HEK293T (cell line): ENCODE results near the gene ATRIP.

ENCODE experiments used
- CTCF ChIA-PET: fragments of 350-600 bp; formaldehyde crosslinking; extraction: SDS; loops from one replicate; lab custom pipeline; 2021; ENCODE audit warnings: antibody characterized with exemption, inconsistent platforms; lab: Yijun Ruan, JAX
- POLR2A ChIA-PET: fragments of 350-600 bp; formaldehyde crosslinking; extraction: SDS; loops from one replicate; lab custom pipeline; 2020; ENCODE audit warnings: antibody characterized with exemption, inconsistent platforms; lab: Yijun Ruan, JAX
- DNase-seq: peaks from one replicate; pipeline ENCODE4 v3.0.0; 2012; ENCODE audit warnings: mixed read lengths; ENCODE audit errors: extremely low spot score
- ARNT ChIP-seq: fragments of 450-650 bp; IDR thresholded peaks from 2 replicates; pipeline ENCODE4 v1.6.1; 2017; ENCODE audit warnings: mild to moderate bottlenecking
- BHLHE40 ChIP-seq: fragments of 450-650 bp; IDR thresholded peaks from 2 replicates; pipeline ENCODE4 v1.6.1; 2016; ENCODE audit warnings: mild to moderate bottlenecking, moderate library complexity, borderline replicate concordance
- CTBP1 ChIP-seq: fragments of 450-650 bp; IDR thresholded peaks from 2 replicates; pipeline ENCODE4 v1.6.1; 2016; ENCODE audit warnings: borderline replicate concordance
- ELF4 ChIP-seq: fragments of 450-650 bp; IDR thresholded peaks from 2 replicates; pipeline ENCODE4 v1.6.1; 2017; ENCODE audit warnings: antibody characterized with exemption
- FOXA1 ChIP-seq: fragments of 450-650 bp; IDR thresholded peaks from 2 replicates; pipeline ENCODE4 v1.6.1; 2016; ENCODE audit warnings: mild to moderate bottlenecking
- FOXK2 ChIP-seq: fragments of 450-650 bp; IDR thresholded peaks from 2 replicates; pipeline ENCODE4 v1.6.1; 2016; ENCODE audit warnings: mild to moderate bottlenecking
- FOXM1 ChIP-seq: fragments of 450-650 bp; IDR thresholded peaks from 2 replicates; pipeline ENCODE4 v1.6.1; 2017; ENCODE audit warnings: mild to moderate bottlenecking, borderline replicate concordance
- HDGF ChIP-seq: fragments of 450-650 bp; IDR thresholded peaks from 2 replicates; pipeline ENCODE4 v1.6.1; 2017; ENCODE audit warnings: antibody characterized with exemption, borderline replicate concordance
- L3MBTL2 ChIP-seq: fragments of 450-650 bp; conservative IDR thresholded peaks from 2 replicates; pipeline ENCODE4 v1.6.1; 2016; ENCODE audit warnings: mild to moderate bottlenecking
- LEF1 ChIP-seq: fragments of 450-650 bp; IDR thresholded peaks from 2 replicates; pipeline ENCODE4 v1.6.1; 2017; ENCODE audit warnings: mild to moderate bottlenecking, borderline replicate concordance
- NFRKB ChIP-seq: fragments of 450-650 bp; IDR thresholded peaks from 2 replicates; pipeline ENCODE4 v1.6.1; 2016; ENCODE audit warnings: mild to moderate bottlenecking, moderate library complexity
- SP1 ChIP-seq: fragments of 450-650 bp; IDR thresholded peaks from 2 replicates; pipeline ENCODE4 v1.6.1; 2017
- SUZ12 ChIP-seq: fragments of 450-650 bp; IDR thresholded peaks from 2 replicates; pipeline ENCODE4 v1.6.1; 2016; ENCODE audit warnings: mild to moderate bottlenecking
- TARDBP ChIP-seq: fragments of 450-650 bp; IDR thresholded peaks from 2 replicates; pipeline ENCODE4 v1.6.1; 2016
- ZNF384 ChIP-seq: fragments of 450-650 bp; IDR thresholded peaks from 2 replicates; pipeline ENCODE4 v1.6.1; 2016
- TF ChIP-seq, protein P1 (sequence below): fragments of 450-650 bp; IDR thresholded peaks from 2 replicates; pipeline ENCODE4 v1.6.1; 2016

The ATRIP gene

GRCh38 chr3:48446425-48447193 is at the start of gene ATRIP:
TSS of gene ATRIP (plus strand) at chr3:48446737. CDS start at chr3:48446846, 109 bp downstream.
- POLR2A ChIA-PET = interaction anchor here (0.7 to 2.7 kb wide), 31 partner anchors 9 to 411 kb away, joined by 3 to 28 read pairs (median 4); partner anchors contain the start of genes CDC25A, PFKFB4, SHISA5 and ZNF589

GRCh38 chr3:48397767-48398681 is 48.5 kb upstream of the ATRIP start:
- CTCF ChIA-PET = interaction anchor here (8.0 kb wide), 1 partner anchor 37 kb away, joined by 213 read pairs; no protein-coding TSS in a partner anchor
- TF ChIP-seq L3MBTL2 = no peak
- TF ChIP-seq, protein P1, sequence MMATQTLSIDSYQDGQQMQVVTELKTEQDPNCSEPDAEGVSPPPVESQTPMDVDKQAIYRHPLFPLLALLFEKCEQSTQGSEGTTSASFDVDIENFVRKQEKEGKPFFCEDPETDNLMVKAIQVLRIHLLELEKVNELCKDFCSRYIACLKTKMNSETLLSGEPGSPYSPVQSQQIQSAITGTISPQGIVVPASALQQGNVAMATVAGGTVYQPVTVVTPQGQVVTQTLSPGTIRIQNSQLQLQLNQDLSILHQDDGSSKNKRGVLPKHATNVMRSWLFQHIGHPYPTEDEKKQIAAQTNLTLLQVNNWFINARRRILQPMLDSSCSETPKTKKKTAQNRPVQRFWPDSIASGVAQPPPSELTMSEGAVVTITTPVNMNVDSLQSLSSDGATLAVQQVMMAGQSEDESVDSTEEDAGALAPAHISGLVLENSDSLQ = no peak
- no peak for TF ChIP-seq BHLHE40
- TF ChIP-seq CTBP1 = no peak
- no peak for TF ChIP-seq FOXM1
- no peak for TF ChIP-seq ARNT
- TF ChIP-seq LEF1 = no peak
- TF ChIP-seq NFRKB = no peak
- TF ChIP-seq ZNF384 = no peak
- no peak for DNase-seq
- POLR2A ChIA-PET = interaction anchor here (0.6 kb wide), 1 partner anchor 42 kb away, joined by 3 read pairs; the partner anchor contains the start of genes CCDC51 and TMA7

More at GRCh38 chr3:48446425-48447193, at the start of gene ATRIP:
- CTCF ChIA-PET = interaction anchor here (1.5 to 3.8 kb wide), 4 partner anchors 10 to 102 kb away, joined by 3 to 54 read pairs (median 6); no protein-coding TSS in a partner anchor
- TF ChIP-seq HDGF (no peak), ZNF384 (no peak), LEF1 (peak; percentile 76; the same call in 1 of the 2 replicates), L3MBTL2 (peak; percentile 71), ARNT (peak; percentile 81; the same call in 1 of the 2 replicates)
- TF ChIP-seq, protein P1 = peak; percentile 83
- peak; percentile 93 for DNase-seq

DNA sequence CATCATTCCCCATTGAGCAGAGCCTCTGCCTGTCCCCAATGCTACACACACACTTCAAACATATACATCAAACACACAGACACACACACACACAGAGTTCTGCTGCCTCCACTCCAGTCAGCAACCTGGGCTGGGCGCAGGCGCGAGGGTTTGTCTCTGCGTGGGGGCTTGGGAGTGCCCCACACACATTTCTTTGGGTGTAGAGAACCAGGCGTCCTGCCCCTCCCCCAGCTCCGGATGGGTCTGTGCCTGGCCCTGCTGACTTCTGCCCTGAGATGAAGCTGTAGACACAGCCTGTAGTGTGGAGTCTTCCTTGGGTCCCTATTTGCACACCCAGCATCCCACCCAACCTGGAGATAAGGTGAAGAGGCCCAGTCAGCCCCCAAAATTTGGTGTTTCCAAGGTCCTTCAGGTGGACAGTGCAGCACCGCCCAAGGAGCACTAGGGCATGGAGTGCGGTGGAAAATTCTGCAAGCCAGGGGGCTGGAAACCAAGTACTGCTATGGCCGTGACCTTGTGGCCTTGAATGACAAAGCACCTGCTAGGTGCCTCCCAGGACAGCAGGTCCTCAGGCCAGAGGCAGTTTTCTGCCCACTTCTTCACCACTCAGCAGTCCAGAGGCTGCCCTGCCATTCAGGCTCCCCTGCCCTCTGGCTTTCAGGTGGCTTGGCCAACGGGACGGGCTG is 47.7 kb upstream of the ATRIP start:
- TF ChIP-seq LEF1 (no peak), BHLHE40 (no peak), FOXA1 (no peak), ARNT (no peak), TARDBP (no peak), CTBP1 (no peak), FOXM1 (no peak)
- TF ChIP-seq, protein P1 = no peak
- ChIA-PET POLR2A (interaction anchor here (0.6 kb wide), 1 partner anchor 41 kb away, joined by 3 read pairs; the partner anchor contains the start of genes CCDC51 and TMA7), CTCF (interaction anchor here (8.0 kb wide), 1 partner anchor 36 kb away, joined by 213 read pairs; no protein-coding TSS in a partner anchor)
- DNase-seq = no peak

DNA sequence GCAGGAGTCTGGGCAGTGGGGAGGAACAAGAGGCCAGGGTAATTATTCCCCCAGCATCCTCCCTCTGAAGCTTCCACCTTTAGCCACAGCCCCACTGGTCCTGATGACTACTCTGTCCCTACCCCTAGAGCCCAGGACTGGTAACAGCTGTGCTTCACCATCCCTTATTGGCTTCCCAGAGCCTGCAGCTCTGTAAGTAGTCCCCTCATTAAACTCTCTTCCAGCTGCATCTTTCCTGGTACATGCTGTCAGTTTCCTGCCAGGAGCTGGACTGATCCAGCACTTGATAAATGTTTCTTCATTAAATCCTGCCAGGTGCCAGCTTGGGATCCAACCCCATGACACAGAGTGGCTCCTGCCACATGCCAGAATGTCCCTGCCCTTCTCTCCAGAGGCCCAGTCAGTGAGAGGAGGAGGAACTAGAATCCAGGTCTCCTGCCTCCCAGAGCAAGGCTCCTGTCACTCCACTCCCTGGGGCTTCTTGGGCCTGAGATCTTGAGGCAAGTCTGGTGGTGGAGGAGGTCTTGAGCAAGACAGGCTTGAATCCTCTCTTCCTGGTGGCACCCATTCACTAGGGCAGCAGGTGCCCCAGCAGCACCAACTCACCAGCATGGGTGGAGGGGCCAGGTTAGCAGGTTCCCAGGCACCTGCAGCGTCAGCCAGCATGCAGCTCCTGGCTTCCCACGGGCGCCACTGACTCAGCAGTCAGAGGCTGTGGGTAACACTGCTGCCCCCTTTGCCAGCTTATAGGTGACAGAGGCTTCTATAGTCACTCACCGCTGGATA is 47.0 kb upstream of the ATRIP start:
- DNase-seq = no peak
- CTCF ChIA-PET = interaction anchor here (1.6 to 8.0 kb wide), 3 partner anchors 23 to 149 kb away, joined by 6 to 213 read pairs (median 11); no protein-coding TSS in a partner anchor
- POLR2A ChIA-PET = interaction anchor here (0.8 to 2.2 kb wide), 3 partner anchors 37 to 47 kb away, joined by 4 to 13 read pairs (median 7); partner anchors contain the start of genes ATRIP, CCDC51 and TMA7
- TF ChIP-seq HDGF (no peak), TARDBP (no peak), FOXK2 (no peak), FOXA1 (no peak), ZNF384 (no peak), ELF4 (no peak), CTBP1 (no peak), SUZ12 (no peak), NFRKB (no peak), SP1 (no peak), BHLHE40 (no peak), FOXM1 (no peak), ARNT (no peak), LEF1 (no peak), L3MBTL2 (no peak)
- TF ChIP-seq, protein P1 = no peak
